Esophagus squamous epithelium (tissue), 4 donors: ENCODE measurements around the gene IFITM1.

Source experiments
- POLR2A ChIP-seq, 4 donors: fragments of 450-650 bp; IDR thresholded peaks; one replicate each; pipeline ENCODE4 v1.6.1; 2017; ENCODE audit warnings: antibody characterized with exemption in 4 of 4, mild to moderate bottlenecking in 4 of 4, moderate library complexity in 3 of 4
- TF ChIP-seq, protein P1 (sequence below), 6 experiments: fragments of 450-650 bp in 4 of 6; fragments of 200-600 bp in 2 of 6; sonication (generic) in 2 of 6; IDR thresholded peaks; one replicate each; pipeline ENCODE4 v1.5.1; 2016 to 2019; ENCODE audit warnings: antibody characterized with exemption in 6 of 6, mild to moderate bottlenecking in 4 of 6, moderate library complexity in 4 of 6

GRCh38 chr11:289398-289711 is 24.5 kb upstream of the IFITM1 start:
- TF ChIP-seq, protein P1, sequence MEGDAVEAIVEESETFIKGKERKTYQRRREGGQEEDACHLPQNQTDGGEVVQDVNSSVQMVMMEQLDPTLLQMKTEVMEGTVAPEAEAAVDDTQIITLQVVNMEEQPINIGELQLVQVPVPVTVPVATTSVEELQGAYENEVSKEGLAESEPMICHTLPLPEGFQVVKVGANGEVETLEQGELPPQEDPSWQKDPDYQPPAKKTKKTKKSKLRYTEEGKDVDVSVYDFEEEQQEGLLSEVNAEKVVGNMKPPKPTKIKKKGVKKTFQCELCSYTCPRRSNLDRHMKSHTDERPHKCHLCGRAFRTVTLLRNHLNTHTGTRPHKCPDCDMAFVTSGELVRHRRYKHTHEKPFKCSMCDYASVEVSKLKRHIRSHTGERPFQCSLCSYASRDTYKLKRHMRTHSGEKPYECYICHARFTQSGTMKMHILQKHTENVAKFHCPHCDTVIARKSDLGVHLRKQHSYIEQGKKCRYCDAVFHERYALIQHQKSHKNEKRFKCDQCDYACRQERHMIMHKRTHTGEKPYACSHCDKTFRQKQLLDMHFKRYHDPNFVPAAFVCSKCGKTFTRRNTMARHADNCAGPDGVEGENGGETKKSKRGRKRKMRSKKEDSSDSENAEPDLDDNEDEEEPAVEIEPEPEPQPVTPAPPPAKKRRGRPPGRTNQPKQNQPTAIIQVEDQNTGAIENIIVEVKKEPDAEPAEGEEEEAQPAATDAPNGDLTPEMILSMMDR (IDR thresholded peaks at IDR 0.05), result no peak
- TF ChIP-seq POLR2A (IDR thresholded peaks at IDR 0.05), result no peak
